Measurements from ENCODE around the gene GLDN. TPM values are rescaled to one million over a fixed set of nuclear protein-coding genes. Genes with fewer than 3 reads are reported as not detected.

The GLDN gene
- total RNA-seq, 1 experiment from 2014 or later: 0.15 TPM

DNA sequence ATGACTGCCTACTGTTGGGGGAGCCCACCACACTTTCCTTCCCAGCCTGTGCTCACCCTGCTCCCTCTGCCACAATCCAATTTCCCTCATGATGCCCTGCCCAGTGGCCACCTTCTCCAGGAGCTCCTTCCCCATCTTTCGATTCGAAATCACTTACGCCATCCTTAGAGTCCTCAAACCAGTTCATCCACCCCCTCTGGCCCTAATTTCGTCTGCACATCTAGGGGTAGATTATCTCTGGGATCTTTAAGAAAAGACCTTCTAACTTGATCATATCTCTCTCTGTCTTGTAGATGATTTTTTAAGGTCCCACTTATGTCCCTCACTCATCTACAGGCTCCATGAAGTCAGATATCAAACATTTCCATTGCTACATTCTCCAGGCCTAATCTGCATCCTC, 20.1 kb upstream of the GLDN start:
- CTCF ChIA-PET: no interaction called here

GRCh38 chr15:51322621-51323296, 18.7 kb upstream of the GLDN start:
- DNase-seq (no peak), ATAC-seq (no peak)
- no peaks in the 10 kb centered on the region for H3K36me3 ChIP-seq (ENCODE audit: low read depth, low read length)
- H3K4me3 ChIP-seq (ENCODE audit: low read length): no peak overlapping the region
- ChIA-PET POLR2A (ENCODE audit: unreplicated experiment) (no interaction called here), CTCF (no interaction called here)
- no peaks in the 10 kb centered on the region for H3K4me1 ChIP-seq (ENCODE audit: insufficient read depth, low read length)
- no peak overlapping the region for H2AFZ ChIP-seq (ENCODE audit: low read length)
- no peaks in the 10 kb centered on the region for H3K79me2 ChIP-seq (ENCODE audit: low read length)
- H3K4me2 ChIP-seq (ENCODE audit: low read length): no peak overlapping the region
- no peak overlapping the region for H3K27ac ChIP-seq (ENCODE audit: low read length)
- H3K9me3 ChIP-seq (ENCODE audit: low read length): no peaks in the 10 kb centered on the region
- H3F3A ChIP-seq (ENCODE audit: low read length, unreplicated experiment): no peaks in the 10 kb centered on the region
- intact Hi-C loops (cut with micrococcal nuclease): no loop called here
- H3K27me3 ChIP-seq (ENCODE audit: low read length): no peaks in the 10 kb centered on the region
- no TSS peak for BruUV-seq (replicated peaks)
- H3K9ac ChIP-seq (ENCODE audit: low read length): no peak overlapping the region
- TF ChIP-seq EZH2phosphoT487 (IDR thresholded peaks at IDR 0.05; ENCODE audit: borderline replicate concordance, low read length) (no peak), EZH2 (IDR thresholded peaks at IDR 0.05; ENCODE audit: low read length, unreplicated experiment) (no peak), CTCF (conservative IDR thresholded peaks at IDR 0.05; ENCODE audit: low read depth, low read length) (no peak)
- no peaks in the 10 kb centered on the region for H4K20me1 ChIP-seq (ENCODE audit: low read length)
- no peaks in the 10 kb centered on the region for H3K9me2 ChIP-seq (replicated peaks; ENCODE audit: low read length)

More for the DNA sequence above, 20.1 kb upstream of the GLDN start:
- Histone ChIP-seq H3K36me3 (ENCODE audit: low read depth, low read length) (no peaks in the 10 kb centered on the region), H3K27me3 (ENCODE audit: low read length) (no peaks in the 10 kb centered on the region), H3F3A (ENCODE audit: low read length, unreplicated experiment) (no peaks in the 10 kb centered on the region), H3K79me2 (ENCODE audit: low read length) (no peaks in the 10 kb centered on the region), H4K20me1 (ENCODE audit: low read length) (no peaks in the 10 kb centered on the region), H3K27ac (ENCODE audit: low read length) (no peak overlapping the region), H3K9me2 (replicated peaks; ENCODE audit: low read length) (no peaks in the 10 kb centered on the region), H3K4me2 (ENCODE audit: low read length) (no peak overlapping the region), H3K9ac (ENCODE audit: low read length) (no peak overlapping the region), H3K4me1 (ENCODE audit: insufficient read depth, low read length) (no peaks in the 10 kb centered on the region), H2AFZ (ENCODE audit: low read length) (no peak overlapping the region), H3K9me3 (ENCODE audit: low read length) (no peaks in the 10 kb centered on the region), H3K4me3 (ENCODE audit: low read length) (no peak overlapping the region)
- DNase-seq (no peak), ATAC-seq (no peak)
- TF ChIP-seq EZH2phosphoT487 (IDR thresholded peaks at IDR 0.05; ENCODE audit: borderline replicate concordance, low read length) (no peak), CTCF (conservative IDR thresholded peaks at IDR 0.05; ENCODE audit: low read depth, low read length) (no peak), EZH2 (IDR thresholded peaks at IDR 0.05; ENCODE audit: low read length, unreplicated experiment) (no peak)
- intact Hi-C loops (cut with micrococcal nuclease): no loop called here
- no TSS peak for BruUV-seq (replicated peaks)
- POLR2A ChIA-PET (ENCODE audit: unreplicated experiment): no interaction called here

- DNase-seq (no peak), ATAC-seq (no peak)
- H3K9me2 ChIP-seq (replicated peaks; ENCODE audit: low read length): no peaks in the 10 kb centered on the region
- POLR2A ChIA-PET (ENCODE audit: unreplicated experiment): no interaction called here
- H3K36me3 ChIP-seq (ENCODE audit: low read depth, low read length): no peaks in the 10 kb centered on the region
- no peak overlapping the region for H3K27ac ChIP-seq (ENCODE audit: low read length)
- no peak overlapping the region for H3K9ac ChIP-seq (ENCODE audit: low read length)
- H4K20me1 ChIP-seq (ENCODE audit: low read length): no peaks in the 10 kb centered on the region
- no peaks in the 10 kb centered on the region for H3K4me1 ChIP-seq (ENCODE audit: insufficient read depth, low read length)
- no peak overlapping the region for H3K4me2 ChIP-seq (ENCODE audit: low read length)
- no peaks in the 10 kb centered on the region for H3F3A ChIP-seq (ENCODE audit: low read length, unreplicated experiment)
- no peak overlapping the region for H3K4me3 ChIP-seq (ENCODE audit: low read length)
- no TSS peak for BruUV-seq (replicated peaks)
- intact Hi-C loops (cut with micrococcal nuclease): no loop called here
- H3K79me2 ChIP-seq (ENCODE audit: low read length): no peaks in the 10 kb centered on the region
- no peaks in the 10 kb centered on the region for H3K9me3 ChIP-seq (ENCODE audit: low read length)
- no peak overlapping the region for H2AFZ ChIP-seq (ENCODE audit: low read length)
- H3K27me3 ChIP-seq (ENCODE audit: low read length): no peaks in the 10 kb centered on the region
- no peak for TF ChIP-seq CTCF (conservative IDR thresholded peaks at IDR 0.05; ENCODE audit: low read depth, low read length)
- TF ChIP-seq EZH2phosphoT487 (IDR thresholded peaks at IDR 0.05; ENCODE audit: borderline replicate concordance, low read length): no peak
- no peak for TF ChIP-seq EZH2 (IDR thresholded peaks at IDR 0.05; ENCODE audit: low read length, unreplicated experiment)
- CTCF ChIA-PET: interaction anchor here (0.5 kb wide), 1 partner anchor 31 kb away, joined by 4 read pairs; no protein-coding TSS in a partner anchor
These were observed 17.7 kb upstream of the GLDN start for GRCh38 chr15:51323749-51324148.
